CD14-positive monocyte (primary cell): ENCODE measurements around the gene TACR1. TPM values are rescaled to one million over a fixed set of nuclear protein-coding genes. Genes with fewer than 3 reads are reported as not detected.

Experiments used
- DNase-seq, 3 donors: peaks; one replicate each; pipeline ENCODE4 v3.0.0-alpha.2; 2011 to 2022
- H2AFZ ChIP-seq: 2 replicates; pipeline ENCODE4 v1.6.0; 2012; ENCODE audit warnings: mild to moderate bottlenecking, low read depth, low read length, inconsistent platforms; ENCODE audit not compliant: insufficient read depth, poor library complexity, severe bottlenecking
- H3K27ac ChIP-seq, 2 donors: 1 replicate in 1 of 2; 2 replicates in 1 of 2; pipeline ENCODE4 v1.5.1; 2012 to 2013; ENCODE audit warnings: low read length in 2 of 2, control low read depth in 1 of 2, inconsistent platforms in 1 of 2, low read depth in 1 of 2, mild to moderate bottlenecking in 1 of 2
- H3K27me3 ChIP-seq, 2 donors: one replicate each; pipeline versions ENCODE4 v1.6.0 to v1.6.1; 2011 to 2013; ENCODE audit warnings: low read length in 2 of 2; ENCODE audit not compliant: control insufficient read depth in 2 of 2, insufficient read depth in 2 of 2
- H3K36me3 ChIP-seq, 2 donors: replicated peaks in 1 of 2; 1 replicate in 1 of 2; 2 replicates in 1 of 2; pipeline versions ENCODE4 v1.5.1 to v1.6.1; 2012 to 2013; ENCODE audit warnings: low read length in 2 of 2, control low read depth in 1 of 2, inconsistent platforms in 1 of 2, mild to moderate bottlenecking in 1 of 2; ENCODE audit not compliant: insufficient read depth in 2 of 2, control insufficient read depth in 1 of 2
- H3K4me1 ChIP-seq, 2 donors: 1 replicate in 1 of 2; 2 replicates in 1 of 2; pipeline versions ENCODE4 v1.5.1 to v1.6.1; 2012 to 2013; ENCODE audit warnings: low read length in 2 of 2, control low read depth in 1 of 2, inconsistent platforms in 1 of 2, mild to moderate bottlenecking in 1 of 2, moderate library complexity in 1 of 2; ENCODE audit not compliant: insufficient read depth in 2 of 2, control insufficient read depth in 1 of 2
- H3K4me2 ChIP-seq: replicated peaks from 2 replicates; pipeline ENCODE3; 2012; ENCODE audit warnings: low read length, moderate library complexity, mild to moderate bottlenecking; ENCODE audit not compliant: poor library complexity, severe bottlenecking; ENCODE audit errors: extremely low read depth
- H3K4me3 ChIP-seq, 3 experiments: fragments of 200-600 bp in 1 of 3; sonication (generic) in 1 of 3; replicated peaks in 1 of 3; 1 replicate in 2 of 3; 2 replicates in 1 of 3; pipeline ENCODE4 v1.5.1; 2011 to 2013; ENCODE audit warnings: low read length in 3 of 3, mild to moderate bottlenecking in 3 of 3, control low read depth in 2 of 3, low read depth in 2 of 3, inconsistent platforms in 1 of 3, moderate library complexity in 1 of 3
- H3K79me2 ChIP-seq: 2 replicates; pipeline ENCODE4 v1.6.0; 2012; ENCODE audit warnings: mild to moderate bottlenecking, control low read depth, inconsistent platforms, low read length, moderate library complexity; ENCODE audit not compliant: insufficient read depth
- H3K9ac ChIP-seq: 2 replicates; pipeline ENCODE4 v1.6.0; 2017; ENCODE audit warnings: low read length, mild to moderate bottlenecking; ENCODE audit not compliant: insufficient read depth, poor library complexity, severe bottlenecking
- H3K9me3 ChIP-seq, 2 donors: replicated peaks in 1 of 2; 1 replicate in 1 of 2; 2 replicates in 1 of 2; pipeline versions ENCODE4 v1.5.1 to v1.6.1; 2012 to 2013; ENCODE audit warnings: low read length in 2 of 2, control low read depth in 1 of 2; ENCODE audit not compliant: control insufficient read depth in 1 of 2, insufficient read depth in 1 of 2
- H4K20me1 ChIP-seq: 2 replicates; pipeline ENCODE4 v1.6.0; 2012; ENCODE audit warnings: mild to moderate bottlenecking, low read length, control low read depth, moderate library complexity; ENCODE audit not compliant: insufficient read depth
- H3K27ac Mint-ChIP-seq, 7 donors: one replicate each; pipeline ENCODE4 v1.8.0; 2020; ENCODE audit warnings: mild to moderate bottlenecking in 7 of 7, mixed read lengths in 7 of 7, moderate library complexity in 6 of 7, inconsistent platforms in 2 of 7
- H3K27me3 Mint-ChIP-seq, 3 donors: one replicate each; pipeline ENCODE4 v1.8.0; 2021 to 2022; ENCODE audit warnings: low read depth in 3 of 3, mild to moderate bottlenecking in 3 of 3, mixed read lengths in 3 of 3, moderate library complexity in 3 of 3, inconsistent platforms in 1 of 3
- H3K36me3 Mint-ChIP-seq, 2 donors: one replicate each; pipeline ENCODE4 v1.8.0; 2020; ENCODE audit warnings: mixed read lengths in 2 of 2, inconsistent platforms in 1 of 2, mild to moderate bottlenecking in 1 of 2
- H3K4me1 Mint-ChIP-seq: one replicate; pipeline ENCODE4 v1.8.0; 2020; ENCODE audit warnings: mild to moderate bottlenecking, mixed read lengths
- H3K4me3 Mint-ChIP-seq, 2 donors: one replicate each; pipeline ENCODE4 v1.8.0; 2020; ENCODE audit warnings: mild to moderate bottlenecking in 2 of 2, mixed read lengths in 2 of 2, moderate library complexity in 1 of 2
- H3K9me3 Mint-ChIP-seq, 7 donors: one replicate each; pipeline ENCODE4 v1.8.0; 2020 to 2022; ENCODE audit warnings: mixed read lengths in 7 of 7, mild to moderate bottlenecking in 6 of 7, moderate library complexity in 6 of 7, inconsistent platforms in 2 of 7
- CTCF ChIP-seq: fragments of 200-600 bp; IDR thresholded peaks from one replicate; pipeline ENCODE4 v1.8.0; 2022; ENCODE audit warnings: antibody characterized with exemption, mild to moderate bottlenecking
- WGBS: methylation state at CpG from one replicate; pipeline ENCODE4 v1.1.5; 2013; ENCODE audit warnings: missing lambda C conversion rate; ENCODE audit not compliant: insufficient coverage; 5-methylcytosine and 5-hydroxymethylcytosine counted together
- intact Hi-C, 2 donors: fragments of 100-400 bp; cut with micrococcal nuclease; formaldehyde crosslinking; loops; one replicate each; pipeline versions ENCODE4 v1.15.0 to v1.15.1; 2023
- polyA plus RNA-seq, 3 donors: library from polyadenylated mRNA; depleted of rRNA in 1 of 3; unstranded in 2 of 3; stranded (reverse) in 1 of 3; fragments of 300-500 nt in 2 of 3; fragments of >200 nt in 1 of 3; fragmentation: Illumina TruSeq in 2 of 3; gene quantifications; 1 replicate in 2 of 3; 2 replicates in 1 of 3; pipeline ENCODE4 v1.2.3, GENCODE V29; 2012 to 2021

TACR1 gene
- polyA plus RNA-seq, 3 donors: not detected

DNA sequence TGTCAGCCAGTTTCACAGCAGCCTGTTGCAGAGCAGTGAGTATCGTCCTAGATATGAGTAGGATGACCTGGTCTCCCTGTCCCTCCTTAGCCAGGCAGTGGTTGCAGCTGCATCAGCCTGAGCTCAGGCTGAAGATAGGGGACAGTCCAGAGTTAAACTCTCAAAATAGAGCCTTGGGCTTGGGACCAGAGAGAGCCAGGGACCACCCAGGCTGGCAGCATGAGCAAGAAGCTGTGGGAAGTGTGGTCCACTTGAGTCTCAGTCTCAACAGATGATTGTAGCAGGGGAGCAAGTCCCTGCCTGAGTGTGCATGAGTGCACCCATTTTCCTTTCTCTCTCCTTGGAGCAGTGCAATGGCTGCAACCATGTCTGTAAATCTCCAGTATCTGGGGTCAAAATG lies 38.0 kb upstream of the TACR1 start:
- H3K27me3 Mint-ChIP-seq: peaks cover 0 to 3% (median 2%) of the 10 kb centered on the region in 3 donors
- H3K9me3 ChIP-seq: peaks cover 6 to 9% of the 10 kb centered on the region in 2 donors
- H3K27ac ChIP-seq: no peak overlapping the region
- no peaks in the 10 kb centered on the region for H3K36me3 Mint-ChIP-seq
- H3K9me3 Mint-ChIP-seq: peaks cover 4 to 17% (median 9%) of the 10 kb centered on the region in 7 donors
- H3K4me1 Mint-ChIP-seq: no peaks in the 10 kb centered on the region
- H3K36me3 ChIP-seq: no peaks in the 10 kb centered on the region
- intact Hi-C loops: no loop called here
- no peak overlapping the region for H3K4me2 ChIP-seq
- TF ChIP-seq CTCF: no peak
- H3K27ac Mint-ChIP-seq: no peak overlapping the region
- DNase-seq: no peak
- H3K4me3 ChIP-seq: no peak overlapping the region
- no peaks in the 10 kb centered on the region for H3K79me2 ChIP-seq
- 86% methylated on average over 1 of the region's 1 CpG for WGBS
- no peaks in the 10 kb centered on the region for H3K4me1 ChIP-seq
- no peaks in the 10 kb centered on the region for H4K20me1 ChIP-seq
- no peak overlapping the region for H3K4me3 Mint-ChIP-seq
- no peaks in the 10 kb centered on the region for H3K27me3 ChIP-seq
- no peak overlapping the region for H2AFZ ChIP-seq
- no peak overlapping the region for H3K9ac ChIP-seq

- Mint-ChIP-seq H3K4me1 (no peaks in the 10 kb centered on the region), H3K27me3 (peaks cover 0 to 2% (median 1%) of the 10 kb centered on the region in 3 donors), H3K4me3 (no peak overlapping the region), H3K9me3 (peaks cover 0 to 2% (median 0%) of the 10 kb centered on the region in 7 donors), H3K36me3 (no peaks in the 10 kb centered on the region), H3K27ac (no peak overlapping the region)
- Histone ChIP-seq H3K36me3 (no peaks in the 10 kb centered on the region), H4K20me1 (no peaks in the 10 kb centered on the region), H3K9me3 (no peaks in the 10 kb centered on the region), H3K79me2 (no peaks in the 10 kb centered on the region), H3K27ac (no peak overlapping the region), H3K4me2 (no peak overlapping the region), H3K4me3 (no peak overlapping the region), H2AFZ (no peak overlapping the region), H3K9ac (no peak overlapping the region), H3K27me3 (no peaks in the 10 kb centered on the region), H3K4me1 (no peaks in the 10 kb centered on the region)
- no peak for TF ChIP-seq CTCF
- intact Hi-C loops: no loop called here
- 89% methylated on average over 4 of the region's 4 CpGs for WGBS
- DNase-seq: no peak
These were observed 34.6 kb upstream of the TACR1 start for GRCh38 chr2:75233965-75234364.
